GM18951 (cell line): ENCODE data around the gene THOC5.
"Not testable (repeated sequence)": the region's sequence is repeated elsewhere in the genome, so short reads cannot be mapped to it uniquely, and the experiment has no call there.

Experiments
- POLR2A ChIP-seq: IDR thresholded peaks from 4 replicates; pipeline ENCODE4 v1.6.1; 2011; ENCODE audit warnings: mild to moderate bottlenecking; ENCODE audit not compliant: insufficient read length, insufficient read depth; ENCODE audit errors: extremely low read depth
- in situ Hi-C: fragments of 300-500 bp; cut with MboI; formaldehyde crosslinking; loops from one replicate; pipeline ENCODE4 v1.12.0; 2022; ENCODE audit warnings: low sequenced_read_pairs, mixed read lengths, inconsistent platforms; ENCODE audit not compliant: unreplicated experiment

THOC5 gene

GRCh38 chr22:29553351-29554224 is at the start of gene THOC5:
THOC5 (minus strand) TSS chr22:29553757; CDS start chr22:29549147, 4,610 bp downstream.
- in situ Hi-C loops, result no loop called here
- TF ChIP-seq POLR2A, result peak; percentile 88

- in situ Hi-C loops, result no loop called here
- no peak for TF ChIP-seq POLR2A
These were observed 45.1 kb upstream of the THOC5 start for GRCh38 chr22:29598684-29599020.

GRCh38 chr22:29597871-29598683 is 44.5 kb upstream of the THOC5 start:
- in situ Hi-C loops, result not testable (repeated sequence)

GRCh38 chr22:29596408-29596807 is 42.9 kb upstream of the THOC5 start:
- in situ Hi-C loops, result no loop called here

GRCh38 chr22:29594447-29594846 is 40.9 kb upstream of the THOC5 start:
- in situ Hi-C loops, result not testable (repeated sequence)

More at GRCh38 chr22:29596408-29596807, 42.9 kb upstream of the THOC5 start:
- no peak for TF ChIP-seq POLR2A

GRCh38 chr22:29593923-29594322 is 40.4 kb upstream of the THOC5 start:
- TF ChIP-seq POLR2A, result no peak
- in situ Hi-C loops, result no loop called here

GRCh38 chr22:29587938-29588699 is 34.6 kb upstream of the THOC5 start:
- no peak for TF ChIP-seq POLR2A
- in situ Hi-C loops, result no loop called here

GRCh38 chr22:29586193-29586705 is 32.7 kb upstream of the THOC5 start:
- in situ Hi-C loops, result not testable (repeated sequence)

GRCh38 chr22:29584975-29585374 is 31.4 kb upstream of the THOC5 start:
- TF ChIP-seq POLR2A, result no peak
- in situ Hi-C loops, result no loop called here

GRCh38 chr22:29581799-29582198 is 28.2 kb upstream of the THOC5 start:
- no peak for TF ChIP-seq POLR2A
- in situ Hi-C loops, result no loop called here

- TF ChIP-seq POLR2A, result no peak
These were observed 26.7 kb upstream of the THOC5 start for GRCh38 chr22:29580200-29580810.

GRCh38 chr22:29578462-29579200 is 25.1 kb upstream of the THOC5 start:
- no peak for TF ChIP-seq POLR2A
- in situ Hi-C loops, result no loop called here

More at GRCh38 chr22:29580200-29580810, 26.7 kb upstream of the THOC5 start:
- in situ Hi-C loops, result no loop called here

GRCh38 chr22:29574762-29575450 is 21.3 kb upstream of the THOC5 start:
- no peak for TF ChIP-seq POLR2A
- in situ Hi-C loops, result no loop called here
